ENCODE measurements around the gene PEAK1. TPM values are rescaled to one million over a fixed set of nuclear protein-coding genes. Genes with fewer than 3 reads are reported as not detected.

The PEAK1 gene
- total RNA-seq, 1 experiment from 2014 or later, result 36.7 TPM

DNA sequence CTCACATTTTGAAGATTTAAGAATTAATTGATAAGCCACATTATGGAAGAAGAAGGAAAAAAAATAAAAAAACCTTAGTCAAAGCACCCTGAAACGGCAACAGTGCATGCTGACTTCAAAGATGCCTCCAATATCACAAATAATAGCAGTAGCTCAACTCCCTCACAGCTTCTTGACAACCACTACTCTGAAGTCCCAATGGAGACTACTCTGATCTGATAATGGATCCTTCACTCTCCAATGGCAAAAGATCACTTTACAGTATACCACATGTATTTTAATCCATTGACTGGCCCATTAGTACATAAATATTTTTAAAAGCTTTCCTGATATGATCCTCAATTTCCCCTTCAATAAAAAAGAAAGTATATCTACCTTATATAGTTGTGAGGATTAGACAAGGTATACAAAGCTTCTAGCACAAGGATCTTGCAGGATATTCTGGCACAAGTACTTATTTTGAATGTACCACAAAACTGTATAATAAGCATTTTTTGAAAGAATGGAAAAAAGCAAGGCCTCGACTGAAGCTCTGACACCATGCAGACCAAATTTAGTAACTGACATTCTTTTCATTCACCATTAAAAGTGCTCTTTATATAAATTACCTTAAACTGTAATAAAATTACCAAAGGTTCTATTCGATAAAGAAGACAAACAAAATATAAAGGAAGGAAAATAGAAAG lies 91.9 kb downstream of the PEAK1 start:
- Histone ChIP-seq H3K4me1 (ENCODE audit: insufficient read depth, low read length, poor library complexity, severe bottlenecking) (no peaks in the 10 kb centered on the region), H3K36me3 (ENCODE audit: insufficient read depth, low read length, poor library complexity, severe bottlenecking) (no peaks in the 10 kb centered on the region), H3K27ac (ENCODE audit: low read depth, low read length, poor library complexity, severe bottlenecking) (no peak overlapping the region), H3K27me3 (replicated peaks; ENCODE audit: insufficient read depth, low read depth, low read length, poor library complexity) (no peaks in the 10 kb centered on the region), H3K9me3 (ENCODE audit: low read depth, low read length, poor library complexity, severe bottlenecking) (no peaks in the 10 kb centered on the region), H3K4me3 (ENCODE audit: low read depth, low read length, poor library complexity, severe bottlenecking) (no peak overlapping the region)
- TF ChIP-seq EZH2 (IDR thresholded peaks at IDR 0.05; ENCODE audit: borderline replicate concordance, low read depth, low read length, poor library complexity, severe bottlenecking), result no peak
- TF ChIP-seq, protein P1, sequence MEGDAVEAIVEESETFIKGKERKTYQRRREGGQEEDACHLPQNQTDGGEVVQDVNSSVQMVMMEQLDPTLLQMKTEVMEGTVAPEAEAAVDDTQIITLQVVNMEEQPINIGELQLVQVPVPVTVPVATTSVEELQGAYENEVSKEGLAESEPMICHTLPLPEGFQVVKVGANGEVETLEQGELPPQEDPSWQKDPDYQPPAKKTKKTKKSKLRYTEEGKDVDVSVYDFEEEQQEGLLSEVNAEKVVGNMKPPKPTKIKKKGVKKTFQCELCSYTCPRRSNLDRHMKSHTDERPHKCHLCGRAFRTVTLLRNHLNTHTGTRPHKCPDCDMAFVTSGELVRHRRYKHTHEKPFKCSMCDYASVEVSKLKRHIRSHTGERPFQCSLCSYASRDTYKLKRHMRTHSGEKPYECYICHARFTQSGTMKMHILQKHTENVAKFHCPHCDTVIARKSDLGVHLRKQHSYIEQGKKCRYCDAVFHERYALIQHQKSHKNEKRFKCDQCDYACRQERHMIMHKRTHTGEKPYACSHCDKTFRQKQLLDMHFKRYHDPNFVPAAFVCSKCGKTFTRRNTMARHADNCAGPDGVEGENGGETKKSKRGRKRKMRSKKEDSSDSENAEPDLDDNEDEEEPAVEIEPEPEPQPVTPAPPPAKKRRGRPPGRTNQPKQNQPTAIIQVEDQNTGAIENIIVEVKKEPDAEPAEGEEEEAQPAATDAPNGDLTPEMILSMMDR (conservative IDR thresholded peaks at IDR 0.05; ENCODE audit: low read depth, low read length), result no peak
- ChIA-PET POLR2A (ENCODE audit: low non-redundant PET) (no interaction called here), CTCF (no interaction called here)
- BruUV-seq (replicated peaks), result no TSS peak
- intact Hi-C loops (cut with micrococcal nuclease; ENCODE audit: unreplicated experiment), result no loop called here
- no peak for DNase-seq (ENCODE audit: low spot score)

GRCh38 chr15:77327168-77327567 lies 92.7 kb downstream of the PEAK1 start:
- ChIA-PET CTCF (no interaction called here), POLR2A (ENCODE audit: low non-redundant PET) (no interaction called here)
- Histone ChIP-seq H3K9me3 (ENCODE audit: low read depth, low read length, poor library complexity, severe bottlenecking) (no peaks in the 10 kb centered on the region), H3K27me3 (replicated peaks; ENCODE audit: insufficient read depth, low read depth, low read length, poor library complexity) (no peaks in the 10 kb centered on the region), H3K36me3 (ENCODE audit: insufficient read depth, low read length, poor library complexity, severe bottlenecking) (no peaks in the 10 kb centered on the region), H3K27ac (ENCODE audit: low read depth, low read length, poor library complexity, severe bottlenecking) (no peak overlapping the region), H3K4me3 (ENCODE audit: low read depth, low read length, poor library complexity, severe bottlenecking) (no peak overlapping the region), H3K4me1 (ENCODE audit: insufficient read depth, low read length, poor library complexity, severe bottlenecking) (no peaks in the 10 kb centered on the region)
- intact Hi-C loops (cut with micrococcal nuclease; ENCODE audit: unreplicated experiment), result no loop called here
- BruUV-seq (replicated peaks), result no TSS peak
- DNase-seq (ENCODE audit: low spot score), result no peak
- TF ChIP-seq, protein P1 (conservative IDR thresholded peaks at IDR 0.05; ENCODE audit: low read depth, low read length), result no peak
- TF ChIP-seq EZH2 (IDR thresholded peaks at IDR 0.05; ENCODE audit: borderline replicate concordance, low read depth, low read length, poor library complexity, severe bottlenecking), result no peak

GRCh38 chr15:77326366-77326765 lies 93.5 kb downstream of the PEAK1 start:
- Histone ChIP-seq H3K9me3 (ENCODE audit: low read depth, low read length, poor library complexity, severe bottlenecking) (no peaks in the 10 kb centered on the region), H3K27ac (ENCODE audit: low read depth, low read length, poor library complexity, severe bottlenecking) (no peak overlapping the region), H3K4me3 (ENCODE audit: low read depth, low read length, poor library complexity, severe bottlenecking) (no peak overlapping the region), H3K36me3 (ENCODE audit: insufficient read depth, low read length, poor library complexity, severe bottlenecking) (no peaks in the 10 kb centered on the region), H3K4me1 (ENCODE audit: insufficient read depth, low read length, poor library complexity, severe bottlenecking) (no peaks in the 10 kb centered on the region), H3K27me3 (replicated peaks; ENCODE audit: insufficient read depth, low read depth, low read length, poor library complexity) (no peaks in the 10 kb centered on the region)
- ChIA-PET CTCF (no interaction called here), POLR2A (ENCODE audit: low non-redundant PET) (no interaction called here)
- BruUV-seq (replicated peaks), result no TSS peak
- TF ChIP-seq, protein P1 (conservative IDR thresholded peaks at IDR 0.05; ENCODE audit: low read depth, low read length), result no peak
- TF ChIP-seq EZH2 (IDR thresholded peaks at IDR 0.05; ENCODE audit: borderline replicate concordance, low read depth, low read length, poor library complexity, severe bottlenecking), result no peak
- intact Hi-C loops (cut with micrococcal nuclease; ENCODE audit: unreplicated experiment), result no loop called here
- no peak for DNase-seq (ENCODE audit: low spot score)
